HG03521 (cell line): Measurements from ENCODE around the gene RFX1.
"Not testable (repeated sequence)": the region's sequence is repeated elsewhere in the genome, so short reads cannot be mapped to it uniquely, and the experiment has no call there.

Experiments used
- ATAC-seq: cut with Tn5 transposase; IDR thresholded peaks from one replicate; pipeline ENCODE4 v1.9.1; 2021; ENCODE audit warnings: mild to moderate bottlenecking, moderate library complexity; ENCODE audit not compliant: unreplicated experiment

RFX1 gene

GRCh38 chr19:13938301-13939064 lies 67.6 kb downstream of the RFX1 start, which contains the start of gene PODNL1:
Gene PODNL1, minus strand, starts transcription at chr19:13938417. Its CDS starts 236 bp downstream, at chr19:13938181.
- ATAC-seq = no peak

- no peak for ATAC-seq
Measured at GRCh38 chr19:13937479-13938300, 68.4 kb downstream of the RFX1 start.

- no peak for ATAC-seq
Measured at GRCh38 chr19:13935765-13936510, 70.2 kb downstream of the RFX1 start.

- ATAC-seq = no peak
Measured at GRCh38 chr19:13934785-13935109, 71.4 kb downstream of the RFX1 start.

- ATAC-seq = no peak
Measured at GRCh38 chr19:13932911-13933393, 73.2 kb downstream of the RFX1 start.

- ATAC-seq = no peak
Measured at GRCh38 chr19:13932149-13932637, 73.9 kb downstream of the RFX1 start.

GRCh38 chr19:13931391-13932148 lies 74.5 kb downstream of the RFX1 start:
- no peak for ATAC-seq

GRCh38 chr19:13930402-13930801 lies 75.7 kb downstream of the RFX1 start:
- no peak for ATAC-seq

GRCh38 chr19:13929956-13930355 lies 76.2 kb downstream of the RFX1 start:
- no peak for ATAC-seq

GRCh38 chr19:13929340-13929739 lies 76.8 kb downstream of the RFX1 start:
- ATAC-seq = no peak

GRCh38 chr19:13926715-13927114 lies 79.4 kb downstream of the RFX1 start:
- ATAC-seq = no peak

GRCh38 chr19:13926010-13926409 lies 80.1 kb downstream of the RFX1 start:
- ATAC-seq = no peak

GRCh38 chr19:13923194-13923987 lies 82.7 kb downstream of the RFX1 start:
- ATAC-seq = no peak

- not testable (repeated sequence) for ATAC-seq
Measured at GRCh38 chr19:13922118-13922517, 84.0 kb downstream of the RFX1 start.

GRCh38 chr19:13920940-13921747 lies 85.0 kb downstream of the RFX1 start:
- no peak for ATAC-seq

- ATAC-seq = no peak
Measured at GRCh38 chr19:13920524-13920923, 85.6 kb downstream of the RFX1 start.

GRCh38 chr19:13918726-13919411 lies 87.3 kb downstream of the RFX1 start:
- ATAC-seq = no peak

- ATAC-seq = no peak
Measured at GRCh38 chr19:13917888-13918406, 88.2 kb downstream of the RFX1 start.
